Testis (tissue), 2 donors: Measurements from ENCODE around the gene INPP5A.

Experiments used
- POLR2A ChIP-seq: fragments of 450-650 bp; IDR thresholded peaks from one replicate; pipeline ENCODE4 v1.6.1; 2017; ENCODE audit warnings: antibody characterized with exemption, mild to moderate bottlenecking, moderate library complexity
- TF ChIP-seq, protein P1 (sequence below), 3 experiments: fragments of 450-650 bp in 2 of 3; fragments of 200-600 bp in 1 of 3; sonication (generic) in 1 of 3; IDR thresholded peaks; one replicate each; pipeline ENCODE4 v1.5.1; 2016 to 2019; ENCODE audit warnings: antibody characterized with exemption in 3 of 3, mild to moderate bottlenecking in 2 of 3, moderate library complexity in 1 of 3

DNA sequence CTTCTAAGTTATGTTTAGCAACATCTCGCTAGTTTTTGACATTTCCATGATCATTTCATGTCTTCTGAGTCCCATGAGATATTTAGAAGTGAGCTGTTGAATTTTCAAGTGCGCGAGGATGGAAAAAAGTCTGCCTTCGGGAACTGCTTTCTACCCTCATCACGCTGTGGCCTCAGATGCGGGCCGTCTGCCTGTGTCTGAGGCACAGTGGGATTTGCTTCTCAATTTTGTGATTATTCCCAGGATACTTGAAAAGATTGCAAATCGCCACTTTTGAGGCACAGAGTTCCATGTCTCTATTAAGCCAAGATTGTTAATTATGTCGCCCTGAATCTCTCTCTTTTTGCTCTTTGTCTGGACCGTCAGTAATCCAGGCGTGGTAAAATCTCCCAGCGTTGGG is 279.1 kb downstream of the INPP5A start:
- TF ChIP-seq, protein P1, sequence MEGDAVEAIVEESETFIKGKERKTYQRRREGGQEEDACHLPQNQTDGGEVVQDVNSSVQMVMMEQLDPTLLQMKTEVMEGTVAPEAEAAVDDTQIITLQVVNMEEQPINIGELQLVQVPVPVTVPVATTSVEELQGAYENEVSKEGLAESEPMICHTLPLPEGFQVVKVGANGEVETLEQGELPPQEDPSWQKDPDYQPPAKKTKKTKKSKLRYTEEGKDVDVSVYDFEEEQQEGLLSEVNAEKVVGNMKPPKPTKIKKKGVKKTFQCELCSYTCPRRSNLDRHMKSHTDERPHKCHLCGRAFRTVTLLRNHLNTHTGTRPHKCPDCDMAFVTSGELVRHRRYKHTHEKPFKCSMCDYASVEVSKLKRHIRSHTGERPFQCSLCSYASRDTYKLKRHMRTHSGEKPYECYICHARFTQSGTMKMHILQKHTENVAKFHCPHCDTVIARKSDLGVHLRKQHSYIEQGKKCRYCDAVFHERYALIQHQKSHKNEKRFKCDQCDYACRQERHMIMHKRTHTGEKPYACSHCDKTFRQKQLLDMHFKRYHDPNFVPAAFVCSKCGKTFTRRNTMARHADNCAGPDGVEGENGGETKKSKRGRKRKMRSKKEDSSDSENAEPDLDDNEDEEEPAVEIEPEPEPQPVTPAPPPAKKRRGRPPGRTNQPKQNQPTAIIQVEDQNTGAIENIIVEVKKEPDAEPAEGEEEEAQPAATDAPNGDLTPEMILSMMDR (IDR thresholded peaks at IDR 0.05) = no peak
- TF ChIP-seq POLR2A = no peak
